Natural killer cell treated with Interleukin-12 subunit alpha and Interleukin-12 subunit beta and Interleukin-15 and Interleukin-18, amount 100 ng/mL, for 72 hours (primary cell): ENCODE results near the gene SHTN1. TPM values are rescaled to one million over a fixed set of nuclear protein-coding genes. Genes with fewer than 3 reads are reported as not detected.

ENCODE experiments used
- ATAC-seq, 2 donors: fragments of 150-1000 bp; cut with Tn5 transposase in 1 of 2; sonication (Bioruptor Pico), chemical (Tn5 transposase) in 1 of 2; 2 replicates each; pipeline ENCODE4 v1.10.0; 2021
- DNase-seq: peaks from one replicate; pipeline ENCODE4 v3.0.0; 2022; ENCODE audit warnings: low spot score
- H3K27ac Mint-ChIP-seq, 2 donors: 1 replicate in 1 of 2; 2 replicates in 1 of 2; pipeline ENCODE4 v1.8.0; 2022; ENCODE audit warnings: mixed read lengths in 2 of 2, mild to moderate bottlenecking in 1 of 2, moderate library complexity in 1 of 2
- H3K27me3 Mint-ChIP-seq, 2 donors: 1 replicate in 1 of 2; 2 replicates in 1 of 2; pipeline ENCODE4 v1.8.0; 2022; ENCODE audit warnings: mixed read lengths in 2 of 2
- H3K36me3 Mint-ChIP-seq: one replicate; pipeline ENCODE4 v1.8.0; 2022; ENCODE audit warnings: mixed read lengths
- H3K4me1 Mint-ChIP-seq, 2 donors: 1 replicate in 1 of 2; 2 replicates in 1 of 2; pipeline ENCODE4 v1.8.0; 2022; ENCODE audit warnings: low read depth in 2 of 2, mixed read lengths in 2 of 2, mild to moderate bottlenecking in 1 of 2
- H3K4me3 Mint-ChIP-seq: one replicate; pipeline ENCODE4 v1.8.0; 2022; ENCODE audit warnings: mixed read lengths
- H3K9me3 Mint-ChIP-seq: 2 replicates; pipeline ENCODE4 v1.8.0; 2022; ENCODE audit warnings: mixed read lengths
- total RNA-seq, 2 donors: library from RNA; stranded (reverse); gene quantifications; one replicate each; pipeline ENCODE4 v1.2.3, GENCODE V29; 2022

SHTN1 gene
- total RNA-seq, 2 donors from 2014 or later: not detected

GRCh38 chr10:116973371-116973905 lies 31.5 kb downstream of the SHTN1 start:
- Mint-ChIP-seq H3K4me1 (no peaks in the 10 kb centered on the region), H3K9me3 (no peaks in the 10 kb centered on the region), H3K4me3 (no peak overlapping the region), H3K27ac (no peak overlapping the region), H3K36me3 (no peaks in the 10 kb centered on the region), H3K27me3 (peaks cover 0 to 11% of the 10 kb centered on the region in 2 donors)
- DNase-seq (no peak), ATAC-seq (no peak)

GRCh38 chr10:116972131-116972530 lies 32.9 kb downstream of the SHTN1 start:
- Mint-ChIP-seq H3K4me3 (no peak overlapping the region), H3K36me3 (no peaks in the 10 kb centered on the region), H3K4me1 (no peaks in the 10 kb centered on the region), H3K9me3 (no peaks in the 10 kb centered on the region), H3K27ac (no peak overlapping the region), H3K27me3 (peaks cover 0 to 7% of the 10 kb centered on the region in 2 donors)
- ATAC-seq (no peak), DNase-seq (no peak)

- Mint-ChIP-seq H3K4me3 (no peak overlapping the region), H3K36me3 (no peaks in the 10 kb centered on the region)
Measured at GRCh38 chr10:116970050-116970449, 34.9 kb downstream of the SHTN1 start.

GRCh38 chr10:116968331-116968730 lies 36.7 kb downstream of the SHTN1 start:
- H3K4me3 Mint-ChIP-seq: no peak overlapping the region
- H3K27ac Mint-ChIP-seq: no peak overlapping the region
- H3K27me3 Mint-ChIP-seq: no peaks in the 10 kb centered on the region
- ATAC-seq (no peak), DNase-seq (no peak)
- H3K36me3 Mint-ChIP-seq: no peaks in the 10 kb centered on the region
- no peaks in the 10 kb centered on the region for H3K9me3 Mint-ChIP-seq
- H3K4me1 Mint-ChIP-seq: no peaks in the 10 kb centered on the region

More at GRCh38 chr10:116970050-116970449, 34.9 kb downstream of the SHTN1 start:
- Mint-ChIP-seq H3K9me3 (no peaks in the 10 kb centered on the region), H3K27ac (no peak overlapping the region), H3K27me3 (no peaks in the 10 kb centered on the region), H3K4me1 (no peaks in the 10 kb centered on the region)
- DNase-seq: no peak
- ATAC-seq: no peak

- Mint-ChIP-seq H3K4me3 (no peak overlapping the region), H3K4me1 (no peaks in the 10 kb centered on the region), H3K27ac (no peak overlapping the region), H3K27me3 (no peaks in the 10 kb centered on the region), H3K36me3 (no peaks in the 10 kb centered on the region), H3K9me3 (no peaks in the 10 kb centered on the region)
- DNase-seq: no peak
- ATAC-seq: no peak
Measured at GRCh38 chr10:116961406-116962251, 43.4 kb downstream of the SHTN1 start.

- Mint-ChIP-seq H3K9me3 (no peaks in the 10 kb centered on the region), H3K4me1 (no peaks in the 10 kb centered on the region), H3K4me3 (no peak overlapping the region), H3K36me3 (no peaks in the 10 kb centered on the region), H3K27ac (no peak overlapping the region), H3K27me3 (no peaks in the 10 kb centered on the region)
- DNase-seq: no peak
- no peak for ATAC-seq
Measured at GRCh38 chr10:116960066-116960776, 44.8 kb downstream of the SHTN1 start.

- no peaks in the 10 kb centered on the region for H3K4me1 Mint-ChIP-seq
- H3K4me3 Mint-ChIP-seq: no peak overlapping the region
- H3K9me3 Mint-ChIP-seq: no peaks in the 10 kb centered on the region
- H3K36me3 Mint-ChIP-seq: no peaks in the 10 kb centered on the region
- ATAC-seq (no peak), DNase-seq (no peak)
- no peaks in the 10 kb centered on the region for H3K27me3 Mint-ChIP-seq
- H3K27ac Mint-ChIP-seq: no peak overlapping the region
Measured at GRCh38 chr10:116952729-116953128, 52.3 kb downstream of the SHTN1 start.

GRCh38 chr10:116948530-116948870 lies 56.5 kb downstream of the SHTN1 start:
- H3K27ac Mint-ChIP-seq: no peak overlapping the region
- no peaks in the 10 kb centered on the region for H3K4me1 Mint-ChIP-seq
- H3K4me3 Mint-ChIP-seq: no peak overlapping the region
- ATAC-seq (no peak), DNase-seq (no peak)
- H3K9me3 Mint-ChIP-seq: peaks cover 3% of the 10 kb centered on the region
- H3K36me3 Mint-ChIP-seq: no peaks in the 10 kb centered on the region
- H3K27me3 Mint-ChIP-seq: no peaks in the 10 kb centered on the region

- H3K4me3 Mint-ChIP-seq: no peak overlapping the region
- H3K4me1 Mint-ChIP-seq: no peaks in the 10 kb centered on the region
- peaks cover 4% of the 10 kb centered on the region for H3K9me3 Mint-ChIP-seq
- no peak for DNase-seq
- no peak for ATAC-seq
- no peak overlapping the region for H3K27ac Mint-ChIP-seq
- H3K36me3 Mint-ChIP-seq: no peaks in the 10 kb centered on the region
- no peaks in the 10 kb centered on the region for H3K27me3 Mint-ChIP-seq
Measured at GRCh38 chr10:116947841-116948529, 57.0 kb downstream of the SHTN1 start.

GRCh38 chr10:116944911-116945310 lies 60.1 kb downstream of the SHTN1 start:
- H3K36me3 Mint-ChIP-seq: no peaks in the 10 kb centered on the region
- no peaks in the 10 kb centered on the region for H3K27me3 Mint-ChIP-seq
- DNase-seq: no peak
- no peak overlapping the region for H3K27ac Mint-ChIP-seq
- no peaks in the 10 kb centered on the region for H3K4me1 Mint-ChIP-seq
- no peak overlapping the region for H3K4me3 Mint-ChIP-seq
- peaks cover 6% of the 10 kb centered on the region for H3K9me3 Mint-ChIP-seq
- ATAC-seq: no peak

- no peak overlapping the region for H3K4me3 Mint-ChIP-seq
- no peaks in the 10 kb centered on the region for H3K27me3 Mint-ChIP-seq
- H3K9me3 Mint-ChIP-seq: peaks cover 5% of the 10 kb centered on the region
- no peaks in the 10 kb centered on the region for H3K36me3 Mint-ChIP-seq
- H3K4me1 Mint-ChIP-seq: no peaks in the 10 kb centered on the region
- DNase-seq: no peak
- H3K27ac Mint-ChIP-seq: no peak overlapping the region
- no peak for ATAC-seq
Measured at GRCh38 chr10:116931806-116932205, 73.2 kb downstream of the SHTN1 start.

GRCh38 chr10:116926426-116926825 lies 78.6 kb downstream of the SHTN1 start:
- Mint-ChIP-seq H3K27me3 (no peaks in the 10 kb centered on the region), H3K9me3 (no peaks in the 10 kb centered on the region), H3K4me1 (no peaks in the 10 kb centered on the region), H3K27ac (no peak overlapping the region), H3K4me3 (no peak overlapping the region), H3K36me3 (no peaks in the 10 kb centered on the region)
- DNase-seq (no peak), ATAC-seq (no peak)

- H3K27me3 Mint-ChIP-seq: peaks cover 0 to 9% of the 10 kb centered on the region in 2 donors
- H3K27ac Mint-ChIP-seq: no peak overlapping the region
- no peaks in the 10 kb centered on the region for H3K9me3 Mint-ChIP-seq
- DNase-seq (no peak), ATAC-seq (no peak)
- H3K4me3 Mint-ChIP-seq: no peak overlapping the region
- H3K4me1 Mint-ChIP-seq: no peaks in the 10 kb centered on the region
- H3K36me3 Mint-ChIP-seq: no peaks in the 10 kb centered on the region
Measured at GRCh38 chr10:116925056-116925455, 79.9 kb downstream of the SHTN1 start.

GRCh38 chr10:116919706-116920105 lies 85.3 kb downstream of the SHTN1 start:
- Mint-ChIP-seq H3K27me3 (peaks cover 0 to 9% of the 10 kb centered on the region in 2 donors), H3K36me3 (no peaks in the 10 kb centered on the region), H3K4me3 (no peak overlapping the region), H3K9me3 (peaks cover 3% of the 10 kb centered on the region), H3K27ac (no peak overlapping the region), H3K4me1 (no peaks in the 10 kb centered on the region)
- ATAC-seq: no peak
- no peak for DNase-seq
